GM18907 (cell line): ENCODE results near the gene NRARP.

Experiments
- ATAC-seq: cut with Tn5 transposase; IDR thresholded peaks from one replicate; pipeline ENCODE4 v1.9.1; 2021; ENCODE audit warnings: mild to moderate bottlenecking, moderate library complexity; ENCODE audit not compliant: unreplicated experiment

The NRARP gene

GRCh38 chr9:137323531-137324331 is 21.7 kb upstream of the NRARP start:
- ATAC-seq: no peak

DNA sequence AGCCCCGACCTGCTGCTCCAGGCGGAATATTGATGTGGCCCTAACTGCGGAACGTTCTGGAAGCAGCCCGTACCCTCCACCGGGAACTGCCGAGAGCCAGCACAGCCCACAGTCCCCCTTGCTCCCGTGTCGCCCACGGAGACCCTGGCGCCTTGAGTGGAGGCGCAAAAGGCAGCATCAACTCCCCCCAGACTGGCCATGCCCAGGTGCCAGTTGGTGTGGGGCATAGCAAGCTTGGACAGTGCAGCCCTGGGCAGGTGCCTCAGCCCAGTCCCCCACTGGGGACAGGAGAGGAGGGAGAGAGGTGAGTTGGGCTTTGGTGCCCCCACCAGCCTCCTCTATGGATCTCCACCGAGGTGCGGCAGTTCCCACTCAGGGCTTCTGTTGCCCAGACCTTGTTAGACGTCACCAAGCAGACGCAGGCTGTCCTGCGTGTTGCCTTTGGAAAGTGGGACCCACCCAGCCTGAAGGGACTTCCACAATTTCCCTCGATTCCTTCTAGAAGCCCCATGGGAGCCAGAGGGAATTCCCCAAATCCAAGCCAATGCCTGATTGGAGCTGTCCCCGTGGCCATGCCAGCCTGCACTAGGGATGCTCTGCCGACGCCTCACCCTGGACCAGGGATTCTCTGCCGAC is 19.8 kb upstream of the NRARP start:
- no peak for ATAC-seq

DNA sequence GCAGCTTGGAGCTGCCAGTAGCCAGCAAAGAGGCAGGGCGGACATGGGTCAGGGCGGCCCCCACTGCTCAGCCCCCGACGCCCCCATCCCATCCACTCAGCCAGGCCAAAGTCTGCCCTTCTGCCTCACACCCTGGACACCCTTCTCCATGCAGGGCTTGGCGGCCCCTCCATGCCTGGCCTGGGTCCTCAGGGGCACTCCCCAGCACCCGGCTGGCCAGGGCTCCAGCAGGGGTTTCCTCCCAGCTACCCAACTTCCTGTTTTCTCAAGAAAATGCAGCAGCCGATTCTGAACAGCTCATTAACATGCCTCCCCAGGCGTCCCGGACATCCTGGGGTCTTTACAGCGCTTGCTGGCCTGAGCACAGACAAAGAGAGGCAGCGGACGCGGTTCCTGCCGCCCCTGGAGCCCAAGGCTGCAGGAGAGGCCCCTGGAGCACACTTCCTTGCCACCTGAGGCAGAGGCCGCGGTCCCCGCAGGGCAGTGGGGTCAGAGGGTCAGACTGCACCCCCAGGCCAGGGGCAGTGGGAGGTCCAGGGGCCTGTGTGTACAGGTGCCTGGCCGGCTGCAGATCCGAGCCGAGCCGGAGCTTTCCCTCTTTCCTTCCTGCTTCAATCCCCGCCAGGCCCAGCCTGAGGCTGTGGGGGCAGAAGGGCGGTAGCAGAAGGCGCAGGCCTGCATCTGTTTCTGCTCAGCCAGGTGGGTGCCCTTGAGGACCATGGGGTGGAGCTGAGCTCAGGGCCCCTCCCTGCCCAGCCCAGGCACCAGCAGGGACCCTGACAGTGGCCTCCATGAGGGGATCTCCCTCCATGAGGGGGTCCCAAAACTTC is 18.7 kb upstream of the NRARP start:
- no peak for ATAC-seq

DNA sequence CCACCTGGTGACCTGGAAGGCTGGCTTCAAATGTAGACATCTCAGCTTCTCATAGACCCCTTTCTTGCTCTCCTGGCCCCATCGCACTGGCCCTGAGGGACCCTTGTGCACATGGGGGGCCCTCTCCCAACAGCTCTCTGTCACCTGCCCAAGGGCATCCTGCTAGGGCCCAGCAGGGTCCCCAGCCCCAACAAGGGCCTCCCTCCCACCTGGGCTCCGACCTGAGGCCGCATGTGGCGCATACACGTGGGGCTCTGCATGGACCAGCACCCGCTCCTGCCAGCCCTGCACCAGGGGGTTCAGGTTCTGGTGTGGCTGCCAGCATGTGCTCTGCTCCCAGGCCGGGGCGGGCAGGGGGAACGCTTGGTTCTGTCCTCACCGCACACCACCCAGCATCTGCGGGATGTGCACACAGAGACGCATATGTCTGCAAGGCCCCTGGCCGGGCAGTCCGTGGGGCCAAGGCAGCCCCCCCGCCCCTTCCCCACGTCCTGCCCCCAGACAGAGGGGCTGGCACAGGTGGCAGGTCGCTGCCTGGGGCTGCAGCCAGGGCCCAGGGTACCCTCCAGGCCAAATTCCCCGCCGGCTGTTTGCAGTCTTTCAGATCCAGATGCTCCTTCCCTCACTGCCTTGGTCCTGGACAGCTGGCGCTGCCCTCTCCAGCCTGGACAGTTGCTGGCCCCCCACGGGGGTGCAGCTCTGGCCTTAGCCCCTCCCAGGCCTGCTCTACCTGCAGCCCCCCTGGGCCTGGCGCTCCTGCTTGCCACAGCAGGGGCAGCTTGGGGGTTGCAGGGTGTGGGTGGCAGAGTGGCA is 17.9 kb upstream of the NRARP start:
- no peak for ATAC-seq

DNA sequence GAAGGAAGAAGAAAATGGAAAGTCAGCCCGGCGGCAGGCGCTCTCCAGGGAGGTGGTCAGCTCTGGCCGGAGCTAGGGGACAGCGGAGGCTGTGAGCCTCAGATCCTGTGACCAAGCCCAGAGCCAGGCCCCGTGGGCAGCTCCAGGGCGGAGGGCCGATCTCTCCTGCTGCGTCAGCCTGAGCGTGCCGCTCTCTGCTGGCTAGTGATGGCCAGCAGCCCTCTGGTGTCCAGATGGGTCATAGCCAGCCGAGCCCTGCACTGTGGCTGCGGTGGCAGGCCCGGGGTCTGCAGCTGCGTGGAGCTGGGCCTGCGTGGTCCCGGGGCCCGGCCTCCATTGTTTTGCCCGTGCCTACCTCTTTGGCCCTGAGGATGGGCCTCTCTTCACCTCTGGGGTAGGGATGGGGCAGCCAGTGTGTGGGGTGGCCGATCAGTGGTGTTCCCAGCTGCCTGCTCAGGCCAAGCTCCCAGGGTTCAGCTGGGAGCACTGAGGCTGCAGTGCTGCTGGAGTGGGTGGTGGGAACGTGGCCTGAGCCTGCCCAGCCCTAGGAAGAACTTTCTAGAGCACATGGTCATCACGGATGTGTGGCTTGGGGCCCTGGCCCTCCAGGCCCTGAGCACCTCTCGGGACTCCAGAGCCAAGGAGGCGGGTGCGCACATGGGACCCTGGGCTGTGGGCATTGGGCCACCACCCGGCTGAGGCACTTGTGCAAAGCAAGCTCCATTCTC is 17.1 kb upstream of the NRARP start:
- no peak for ATAC-seq

GRCh38 chr9:137318602-137319001 is 16.5 kb upstream of the NRARP start:
- no peak for ATAC-seq

DNA sequence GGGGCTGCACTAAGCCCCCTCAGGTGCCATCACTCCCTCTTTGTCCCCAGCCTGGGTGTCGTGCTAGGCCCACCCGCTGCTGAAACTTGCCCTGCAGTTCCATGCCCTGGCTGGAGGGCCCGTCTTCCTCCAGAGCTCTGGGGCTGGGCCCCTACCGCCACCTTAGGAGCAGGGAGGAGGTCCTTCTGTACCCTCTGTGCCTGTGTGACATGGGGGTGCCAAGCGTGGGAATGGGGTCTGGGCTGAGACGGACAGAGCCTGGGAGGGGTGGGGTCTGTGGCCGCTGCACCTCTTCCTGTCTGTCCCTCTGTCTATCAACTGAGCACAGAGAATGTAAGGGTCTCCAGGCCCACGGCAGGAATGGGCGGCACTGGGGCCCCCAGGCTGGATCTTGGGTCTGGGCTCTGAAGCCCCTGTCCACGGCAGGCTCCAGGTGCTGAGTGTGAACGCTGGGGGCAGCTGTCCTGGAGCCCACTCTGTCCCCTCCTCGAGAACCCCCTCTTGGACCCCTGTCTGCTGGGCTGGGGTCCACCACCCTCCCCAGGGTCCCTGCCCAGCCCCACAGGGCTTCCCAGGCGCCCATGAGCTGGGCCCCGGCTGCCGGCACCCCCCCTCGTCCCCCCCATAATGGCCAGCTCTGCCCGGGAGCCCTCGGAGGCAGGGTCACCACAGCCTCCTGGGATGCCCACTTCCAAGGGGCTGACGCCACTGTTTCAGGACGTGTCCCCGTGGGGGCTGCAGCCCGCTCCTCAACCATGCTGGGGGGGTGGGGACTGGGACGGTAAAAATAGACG is 15.8 kb upstream of the NRARP start:
- ATAC-seq: no peak

- no peak for ATAC-seq
These were observed 15.1 kb upstream of the NRARP start for GRCh38 chr9:137317021-137317717.

GRCh38 chr9:137316012-137316981 is 14.2 kb upstream of the NRARP start:
- no peak for ATAC-seq

GRCh38 chr9:137315581-137316011 is 13.5 kb upstream of the NRARP start:
- no peak for ATAC-seq

- no peak for ATAC-seq
These were observed 12.8 kb upstream of the NRARP start for GRCh38 chr9:137314561-137315560.

GRCh38 chr9:137313956-137314560 is 12.0 kb upstream of the NRARP start:
- ATAC-seq: no peak

DNA sequence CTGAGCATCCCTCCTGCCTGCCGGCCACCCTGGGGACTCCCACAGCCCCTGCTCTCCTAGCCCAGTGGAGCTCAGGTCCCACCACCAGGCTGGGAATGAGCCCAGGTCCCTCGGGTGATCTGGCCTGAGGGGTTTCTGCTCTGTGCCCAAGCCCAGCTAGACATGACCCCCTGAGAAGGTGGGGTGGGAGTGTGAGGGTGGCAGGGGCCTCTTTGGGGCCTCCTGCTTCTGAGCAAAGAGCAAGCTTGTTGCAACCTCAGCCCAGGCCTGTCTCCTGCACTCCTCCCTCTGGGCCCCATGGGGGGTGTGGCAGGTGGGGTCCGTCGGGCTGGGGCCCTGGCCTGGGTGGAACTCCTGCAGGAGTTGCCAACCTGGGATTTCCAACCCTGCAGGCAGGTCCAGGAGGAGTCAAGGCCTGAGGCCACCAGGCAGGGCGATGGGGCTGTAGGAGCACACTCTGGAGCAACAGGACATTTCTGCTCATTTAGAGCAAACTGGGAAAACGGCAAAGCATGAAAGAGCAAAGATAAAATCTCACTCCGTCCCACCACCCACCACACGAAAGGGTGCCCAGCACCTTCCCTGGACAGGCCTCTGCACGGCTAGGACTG is 11.4 kb upstream of the NRARP start:
- no peak for ATAC-seq

- ATAC-seq: no peak
These were observed 10.8 kb upstream of the NRARP start for GRCh38 chr9:137312852-137313325.
